Activated T-cell treated with anti-CD3 and anti-CD28 coated beads, Interleukin-2, amount 50 U/mL, for 4 hours (primary cell): ENCODE results near the gene CEP112. TPM values are rescaled to one million over a fixed set of nuclear protein-coding genes. Genes with fewer than 3 reads are reported as not detected.
"Not testable (repeated sequence)": the region's sequence is repeated elsewhere in the genome, so short reads cannot be mapped to it uniquely, and the experiment has no call there.

ENCODE experiments used
- ATAC-seq, 2 donors: fragments of 200-7000 bp; cut with Tn5 transposase; one replicate each; pipeline ENCODE4 v1.10.0; 2021
- DNase-seq: peaks from one replicate; pipeline ENCODE4 v3.0.0-alpha.2; 2020
- H3K27me3 Mint-ChIP-seq: one replicate; pipeline ENCODE4 v1.8.0; 2021; ENCODE audit warnings: low read depth, mixed read lengths
- H3K36me3 Mint-ChIP-seq: one replicate; pipeline ENCODE4 v1.8.0; 2022; ENCODE audit warnings: mixed read lengths; ENCODE audit not compliant: insufficient read depth
- H3K4me1 Mint-ChIP-seq: one replicate; pipeline ENCODE4 v1.8.0; 2021; ENCODE audit warnings: low read depth, mixed read lengths
- H3K4me3 Mint-ChIP-seq: one replicate; pipeline ENCODE4 v1.8.0; 2021; ENCODE audit warnings: mild to moderate bottlenecking, moderate library complexity, mixed read lengths
- H3K9me3 Mint-ChIP-seq: one replicate; pipeline ENCODE4 v1.8.0; 2021; ENCODE audit warnings: mixed read lengths
- total RNA-seq, 3 donors: library from RNA; stranded (reverse); gene quantifications; one replicate each; pipeline ENCODE4 v1.2.1, GENCODE V29; 2021

The CEP112 gene
- total RNA-seq, 3 donors from 2014 or later = 0.71 to 1.5 (median 0.95) TPM

DNA sequence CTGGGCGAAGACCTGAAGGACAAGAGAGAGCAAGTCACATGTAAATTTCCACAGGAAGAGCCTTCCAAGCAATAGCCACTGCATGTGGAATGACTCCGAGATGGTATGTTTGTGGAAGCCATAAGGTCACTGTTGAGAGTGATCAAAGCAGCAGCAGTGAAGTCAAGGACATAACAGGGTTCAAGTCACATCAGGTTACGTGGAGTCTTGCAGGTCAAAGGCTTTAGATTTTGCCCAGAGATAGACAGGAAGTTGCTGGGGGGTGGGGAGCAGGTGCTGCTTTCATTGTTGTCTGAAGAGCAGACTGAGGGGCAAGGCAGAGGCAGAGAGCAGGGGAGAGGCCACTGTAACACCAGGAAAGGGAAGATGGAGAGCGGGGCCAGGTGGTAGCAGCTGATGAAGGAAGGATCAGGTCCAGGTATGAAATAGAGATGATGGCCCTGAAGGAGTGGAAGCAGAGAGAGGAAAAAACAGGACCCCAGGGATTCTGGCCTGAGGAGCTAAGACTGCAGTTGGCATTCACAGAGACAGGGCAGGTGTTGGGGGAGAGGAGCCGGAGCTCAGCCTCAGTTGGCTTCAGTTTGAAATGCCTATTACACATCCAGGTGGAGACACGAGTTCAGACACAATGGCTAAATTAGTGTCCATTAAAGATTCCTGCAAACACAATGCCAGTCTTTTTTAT is 501.2 kb downstream of the CEP112 start:
- H3K27me3 Mint-ChIP-seq = no peaks in the 10 kb centered on the region
- DNase-seq = no peak
- H3K36me3 Mint-ChIP-seq = no peaks in the 10 kb centered on the region
- no peak overlapping the region for H3K4me3 Mint-ChIP-seq
- ATAC-seq = no peak
- H3K4me1 Mint-ChIP-seq = peaks cover 9% of the 10 kb centered on the region
- no peaks in the 10 kb centered on the region for H3K9me3 Mint-ChIP-seq

DNA sequence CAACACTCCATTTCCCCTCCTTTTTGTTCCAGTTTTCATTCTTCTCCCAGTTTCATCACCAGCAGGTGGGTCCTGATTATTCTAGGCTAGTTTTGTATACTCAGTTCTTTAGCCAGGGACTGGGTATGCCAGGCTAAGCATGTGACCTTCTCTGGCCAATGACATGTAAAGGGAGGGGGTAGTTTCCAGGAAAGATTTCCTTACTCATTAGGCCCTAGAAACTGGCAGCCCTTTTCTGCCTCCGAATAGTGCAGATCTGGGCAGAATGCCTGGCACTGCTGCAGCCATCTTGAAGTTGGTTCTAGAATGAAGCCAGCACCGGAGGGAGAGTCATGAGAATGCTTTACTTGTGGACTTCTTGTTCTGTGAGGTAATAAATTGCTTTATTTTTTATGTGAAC is 503.6 kb downstream of the CEP112 start:
- DNase-seq (no peak), ATAC-seq (no peak)
- Mint-ChIP-seq H3K27me3 (no peaks in the 10 kb centered on the region), H3K4me3 (no peak overlapping the region), H3K4me1 (peaks cover 9% of the 10 kb centered on the region), H3K36me3 (no peaks in the 10 kb centered on the region), H3K9me3 (no peaks in the 10 kb centered on the region)

- ATAC-seq (no peak), DNase-seq (no peak)
- Mint-ChIP-seq H3K9me3 (no peaks in the 10 kb centered on the region), H3K36me3 (no peaks in the 10 kb centered on the region), H3K27me3 (no peaks in the 10 kb centered on the region), H3K4me1 (no peaks in the 10 kb centered on the region), H3K4me3 (no peak overlapping the region)
Observed at GRCh38 chr17:65685110-65685509, 506.8 kb downstream of the CEP112 start.

- no peak overlapping the region for H3K4me3 Mint-ChIP-seq
- no peak for ATAC-seq
- H3K27me3 Mint-ChIP-seq = no peaks in the 10 kb centered on the region
- H3K4me1 Mint-ChIP-seq = no peaks in the 10 kb centered on the region
- no peaks in the 10 kb centered on the region for H3K9me3 Mint-ChIP-seq
- no peak for DNase-seq
- H3K36me3 Mint-ChIP-seq = no peaks in the 10 kb centered on the region
Observed at GRCh38 chr17:65684631-65685030, 507.3 kb downstream of the CEP112 start.

GRCh38 chr17:65683428-65683827 is 508.5 kb downstream of the CEP112 start:
- H3K9me3 Mint-ChIP-seq = no peaks in the 10 kb centered on the region
- H3K4me3 Mint-ChIP-seq = no peak overlapping the region
- no peak for ATAC-seq
- H3K27me3 Mint-ChIP-seq = no peaks in the 10 kb centered on the region
- H3K4me1 Mint-ChIP-seq = peaks cover 3% of the 10 kb centered on the region
- no peaks in the 10 kb centered on the region for H3K36me3 Mint-ChIP-seq
- no peak for DNase-seq

DNA sequence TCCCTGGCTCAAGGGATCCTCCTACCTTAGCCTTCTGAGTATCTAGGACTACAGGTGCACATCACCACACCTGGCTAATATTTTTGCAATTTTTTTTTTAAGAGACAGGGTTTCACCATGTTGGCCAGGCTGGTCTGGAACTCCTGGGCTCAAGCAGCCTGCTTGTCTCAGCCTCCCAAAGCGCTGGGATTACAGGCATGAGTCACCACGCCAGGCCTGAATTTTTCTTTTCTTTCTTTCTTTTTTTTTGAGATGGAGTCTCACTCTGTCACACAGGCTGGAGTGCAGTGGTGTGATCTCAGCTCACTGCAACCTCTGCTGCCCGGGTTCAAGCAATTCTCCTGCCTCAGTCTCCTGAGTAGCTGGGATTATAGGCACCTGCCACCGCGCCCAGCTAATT is 510.2 kb downstream of the CEP112 start:
- not testable (repeated sequence) for H3K36me3 Mint-ChIP-seq, H3K9me3 Mint-ChIP-seq, DNase-seq, H3K27me3 Mint-ChIP-seq, H3K4me3 Mint-ChIP-seq, ATAC-seq
- peaks cover 10% of the 10 kb centered on the region for H3K4me1 Mint-ChIP-seq

DNA sequence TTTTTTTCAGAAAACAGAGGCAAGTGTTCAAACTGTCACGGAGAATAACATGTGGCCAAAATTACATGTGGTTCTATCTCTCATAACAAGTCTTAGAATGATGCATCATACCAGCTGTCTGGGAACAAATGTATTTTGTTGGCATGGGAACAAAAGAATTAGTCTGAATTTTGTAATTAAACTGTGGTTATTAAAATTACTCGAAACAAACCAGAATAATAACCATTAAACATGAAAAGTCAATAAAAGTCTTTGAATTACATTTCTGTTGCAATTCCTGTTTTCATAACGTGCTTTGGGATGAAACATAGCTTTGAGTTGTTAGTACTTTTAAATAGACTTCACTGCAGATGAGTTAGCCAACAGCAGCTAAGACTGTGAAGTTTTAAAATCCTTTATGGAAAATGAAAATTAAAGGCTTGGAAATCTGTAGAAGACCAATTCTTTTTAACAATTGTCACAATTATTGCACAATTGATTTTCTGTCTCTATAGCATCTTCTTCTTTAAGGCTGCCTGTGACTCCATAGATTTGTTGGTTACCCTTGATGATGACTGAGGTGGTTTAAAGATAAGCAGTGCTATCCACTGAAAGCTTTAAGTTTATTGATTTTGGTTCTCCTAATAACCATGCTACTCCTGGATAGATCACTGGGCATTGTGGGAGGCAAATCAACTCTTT is 512.6 kb downstream of the CEP112 start:
- no peaks in the 10 kb centered on the region for H3K36me3 Mint-ChIP-seq
- no peak overlapping the region for H3K4me3 Mint-ChIP-seq
- no peaks in the 10 kb centered on the region for H3K9me3 Mint-ChIP-seq
- H3K4me1 Mint-ChIP-seq = peaks cover 10% of the 10 kb centered on the region
- DNase-seq (no peak), ATAC-seq (no peak)
- no peaks in the 10 kb centered on the region for H3K27me3 Mint-ChIP-seq

GRCh38 chr17:65678546-65678945 is 513.4 kb downstream of the CEP112 start:
- H3K36me3 Mint-ChIP-seq = no peaks in the 10 kb centered on the region
- ATAC-seq (no peak), DNase-seq (no peak)
- no peaks in the 10 kb centered on the region for H3K9me3 Mint-ChIP-seq
- no peak overlapping the region for H3K4me3 Mint-ChIP-seq
- H3K4me1 Mint-ChIP-seq = peaks cover 10% of the 10 kb centered on the region
- H3K27me3 Mint-ChIP-seq = peaks cover 3% of the 10 kb centered on the region

DNA sequence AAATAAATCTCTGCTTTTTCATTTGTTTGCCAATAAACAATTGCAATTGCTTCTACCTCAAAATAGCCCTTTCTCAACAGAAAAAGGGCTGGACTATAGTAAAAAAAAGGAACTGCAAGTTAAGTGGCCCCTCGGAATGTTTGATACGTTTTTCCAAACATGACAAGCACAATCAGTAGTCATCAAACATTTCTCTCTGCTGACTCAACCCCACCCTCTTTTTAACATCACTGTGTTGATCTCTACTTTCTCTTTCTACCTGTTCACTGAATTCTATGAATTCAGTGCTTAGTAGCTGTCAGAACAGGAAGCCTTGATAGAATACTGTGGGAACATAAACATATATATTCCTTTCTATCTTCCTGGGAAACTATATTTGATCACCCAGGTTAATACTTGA is 514.0 kb downstream of the CEP112 start:
- ATAC-seq = peak; percentile 35 to 60
- no peak for DNase-seq
- H3K9me3 Mint-ChIP-seq = no peaks in the 10 kb centered on the region
- peaks cover 10% of the 10 kb centered on the region for H3K4me1 Mint-ChIP-seq
- peaks cover 3% of the 10 kb centered on the region for H3K27me3 Mint-ChIP-seq
- no peak overlapping the region for H3K4me3 Mint-ChIP-seq
- H3K36me3 Mint-ChIP-seq = no peaks in the 10 kb centered on the region

GRCh38 chr17:65674246-65675045 is 517.5 kb downstream of the CEP112 start:
- Mint-ChIP-seq H3K4me3 (no peak overlapping the region), H3K9me3 (no peaks in the 10 kb centered on the region), H3K4me1 (peaks cover 10% of the 10 kb centered on the region), H3K27me3 (peaks cover 3% of the 10 kb centered on the region), H3K36me3 (no peaks in the 10 kb centered on the region)
- DNase-seq (no peak), ATAC-seq (no peak)

- H3K27me3 Mint-ChIP-seq = peaks cover 3% of the 10 kb centered on the region
- H3K4me1 Mint-ChIP-seq = no peaks in the 10 kb centered on the region
- no peaks in the 10 kb centered on the region for H3K9me3 Mint-ChIP-seq
- no peak overlapping the region for H3K4me3 Mint-ChIP-seq
- ATAC-seq = no peak
- no peaks in the 10 kb centered on the region for H3K36me3 Mint-ChIP-seq
- DNase-seq = no peak
Observed at GRCh38 chr17:65670667-65671371, 521.1 kb downstream of the CEP112 start.

GRCh38 chr17:65668211-65668610 is 523.7 kb downstream of the CEP112 start:
- DNase-seq = no peak
- no peaks in the 10 kb centered on the region for H3K27me3 Mint-ChIP-seq
- ATAC-seq = no peak
- no peaks in the 10 kb centered on the region for H3K9me3 Mint-ChIP-seq
- no peaks in the 10 kb centered on the region for H3K4me1 Mint-ChIP-seq
- no peak overlapping the region for H3K4me3 Mint-ChIP-seq
- H3K36me3 Mint-ChIP-seq = no peaks in the 10 kb centered on the region

- ATAC-seq (no peak), DNase-seq (no peak)
- no peaks in the 10 kb centered on the region for H3K36me3 Mint-ChIP-seq
- no peaks in the 10 kb centered on the region for H3K4me1 Mint-ChIP-seq
- H3K27me3 Mint-ChIP-seq = no peaks in the 10 kb centered on the region
- H3K4me3 Mint-ChIP-seq = no peak overlapping the region
- no peaks in the 10 kb centered on the region for H3K9me3 Mint-ChIP-seq
Observed at GRCh38 chr17:65667656-65668055, 524.3 kb downstream of the CEP112 start.

DNA sequence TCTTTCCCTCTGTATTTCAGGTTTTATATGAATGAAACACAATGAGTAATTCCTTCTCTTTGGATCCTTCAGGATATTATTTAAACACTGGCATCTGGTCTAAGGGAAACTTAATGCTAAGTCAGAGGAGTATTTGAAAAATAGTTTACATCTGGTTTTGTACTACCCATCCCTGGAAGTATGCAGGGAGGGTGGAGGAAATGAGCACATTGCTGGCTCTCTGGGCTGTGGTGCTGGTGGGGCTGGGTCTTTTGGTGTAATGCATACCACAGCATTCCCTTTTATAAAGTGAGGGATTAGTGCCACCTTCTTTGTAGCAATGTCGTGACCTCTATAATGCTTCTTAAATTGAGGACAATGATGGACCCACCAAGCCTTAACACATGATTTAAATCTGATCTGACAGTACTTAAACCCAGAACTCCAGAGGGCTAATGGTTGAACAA is 525.0 kb downstream of the CEP112 start:
- no peak for ATAC-seq
- H3K27me3 Mint-ChIP-seq = no peaks in the 10 kb centered on the region

More for the DNA sequence above, 525.0 kb downstream of the CEP112 start:
- no peaks in the 10 kb centered on the region for H3K36me3 Mint-ChIP-seq
- no peaks in the 10 kb centered on the region for H3K9me3 Mint-ChIP-seq
- no peak for DNase-seq
- H3K4me3 Mint-ChIP-seq = no peak overlapping the region
- H3K4me1 Mint-ChIP-seq = no peaks in the 10 kb centered on the region
